Activated naive CD4-positive, alpha-beta T cell treated with Interleukin-2 at 50 U/mL for 16 hours (primary cell): ENCODE results near the gene MRC2.

ENCODE experiments used
- DNase-seq: peaks from one replicate; pipeline ENCODE4 v3.0.0-alpha.2; 2020

MRC2 gene

GRCh38 chr17:62724398-62725146 lies 97.1 kb downstream of the MRC2 start:
- DNase-seq: peak; percentile 87

GRCh38 chr17:62725791-62726249 lies 98.3 kb downstream of the MRC2 start:
- DNase-seq: no peak

DNA sequence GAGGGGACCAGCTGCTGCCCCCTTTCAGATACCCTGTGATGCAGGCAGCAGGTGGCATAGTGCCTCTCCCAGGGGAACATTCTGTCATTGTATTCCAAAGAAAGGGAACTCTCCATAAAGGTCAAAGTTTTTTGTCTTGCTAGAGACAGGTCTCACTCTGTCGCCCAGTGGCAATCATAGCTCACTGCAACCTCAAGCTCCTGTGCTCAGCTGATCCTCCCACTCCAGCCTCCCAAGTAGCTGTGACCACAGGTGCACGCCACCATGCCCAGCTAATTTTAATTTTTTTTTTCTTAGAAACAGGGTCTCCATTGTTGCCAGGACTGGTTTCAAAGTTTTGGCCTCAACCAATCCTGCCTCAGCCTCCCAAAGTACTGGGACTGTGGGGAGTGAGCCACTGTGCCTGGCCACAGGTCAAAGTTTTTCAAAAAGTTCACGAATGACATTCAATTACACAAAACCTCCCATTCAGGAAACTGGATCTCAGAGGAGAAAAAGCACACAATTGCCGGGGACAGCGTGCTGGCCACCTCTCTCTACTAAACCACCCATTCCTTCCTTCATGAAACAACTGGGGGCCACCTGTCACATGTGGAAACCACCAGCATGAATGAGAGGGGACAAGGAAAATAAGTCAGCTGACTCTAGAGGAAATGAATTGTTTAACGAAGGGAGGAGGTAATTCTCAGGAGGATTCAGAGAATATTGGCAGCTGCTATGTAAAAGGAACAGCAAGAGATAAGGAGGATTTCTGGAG lies 100.6 kb downstream of the MRC2 start:
- no peak for DNase-seq

GRCh38 chr17:62732125-62732524 lies 104.7 kb downstream of the MRC2 start:
- DNase-seq: no peak

DNA sequence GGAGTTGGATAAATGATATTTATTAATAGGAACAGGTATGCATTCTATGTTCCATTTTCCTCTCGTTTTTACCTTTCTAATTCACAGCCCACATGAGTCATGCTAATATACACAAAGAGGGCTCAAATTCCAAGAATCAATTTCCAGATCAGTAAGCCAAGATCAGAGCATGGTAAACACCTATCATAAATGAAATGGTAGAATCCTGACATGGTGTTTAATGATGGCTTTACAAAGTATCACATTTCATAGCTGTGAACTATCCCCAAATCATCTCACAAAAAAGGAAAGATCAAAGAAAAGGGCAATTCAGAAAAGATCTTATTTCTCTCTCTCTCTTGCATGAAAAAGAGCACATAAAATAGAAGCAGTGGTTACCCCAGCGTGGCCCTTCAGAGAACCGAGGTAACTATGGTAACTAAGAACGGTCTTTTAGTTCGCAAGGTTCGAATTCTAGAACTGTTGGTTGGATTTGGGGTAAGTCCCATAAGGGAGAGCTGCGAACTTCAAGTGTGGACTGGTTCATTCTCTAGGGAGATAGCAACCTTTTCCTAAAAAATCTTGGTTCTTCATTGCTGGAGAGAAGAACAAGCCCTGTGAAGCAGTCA lies 107.7 kb downstream of the MRC2 start:
- no peak for DNase-seq

DNA sequence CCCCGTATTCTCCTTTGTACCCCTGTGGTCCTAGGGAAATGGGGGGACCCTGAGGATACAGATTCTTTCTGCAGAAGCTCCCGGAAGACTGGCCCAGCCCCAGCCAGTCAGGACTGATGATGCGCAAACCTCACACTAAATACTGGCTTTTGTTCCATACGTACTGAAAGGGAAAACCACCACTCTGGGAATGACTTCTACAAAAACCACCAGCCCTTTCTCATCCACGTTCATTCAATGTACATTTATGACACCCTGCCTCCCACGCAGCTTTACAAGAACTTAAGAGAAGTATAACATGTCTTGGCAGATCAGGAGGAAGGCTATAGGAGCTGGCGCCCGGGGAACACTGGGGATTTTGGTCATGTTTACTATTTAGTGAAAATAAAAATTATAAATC lies 110.0 kb downstream of the MRC2 start:
- peak; percentile 51 for DNase-seq

DNA sequence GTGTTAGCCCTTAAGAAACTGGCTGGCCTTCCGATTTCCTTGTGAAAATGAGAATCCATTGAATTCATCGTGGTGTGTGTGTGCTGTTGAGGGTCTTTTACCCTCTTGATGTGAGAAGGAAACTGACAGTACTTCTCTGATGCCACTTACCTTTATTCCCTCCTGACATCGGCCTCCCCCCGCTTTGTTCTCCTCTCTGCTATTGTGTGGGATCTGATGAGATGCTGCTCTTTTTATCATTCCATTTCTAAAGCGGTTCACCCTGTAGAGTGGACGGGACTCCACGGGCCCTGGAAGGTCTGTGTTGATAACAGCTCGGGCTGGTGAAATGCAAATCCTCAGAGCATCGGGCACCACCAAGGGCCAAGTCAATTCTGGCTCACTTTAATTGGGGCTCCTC lies 110.8 kb downstream of the MRC2 start:
- DNase-seq: no peak

DNA sequence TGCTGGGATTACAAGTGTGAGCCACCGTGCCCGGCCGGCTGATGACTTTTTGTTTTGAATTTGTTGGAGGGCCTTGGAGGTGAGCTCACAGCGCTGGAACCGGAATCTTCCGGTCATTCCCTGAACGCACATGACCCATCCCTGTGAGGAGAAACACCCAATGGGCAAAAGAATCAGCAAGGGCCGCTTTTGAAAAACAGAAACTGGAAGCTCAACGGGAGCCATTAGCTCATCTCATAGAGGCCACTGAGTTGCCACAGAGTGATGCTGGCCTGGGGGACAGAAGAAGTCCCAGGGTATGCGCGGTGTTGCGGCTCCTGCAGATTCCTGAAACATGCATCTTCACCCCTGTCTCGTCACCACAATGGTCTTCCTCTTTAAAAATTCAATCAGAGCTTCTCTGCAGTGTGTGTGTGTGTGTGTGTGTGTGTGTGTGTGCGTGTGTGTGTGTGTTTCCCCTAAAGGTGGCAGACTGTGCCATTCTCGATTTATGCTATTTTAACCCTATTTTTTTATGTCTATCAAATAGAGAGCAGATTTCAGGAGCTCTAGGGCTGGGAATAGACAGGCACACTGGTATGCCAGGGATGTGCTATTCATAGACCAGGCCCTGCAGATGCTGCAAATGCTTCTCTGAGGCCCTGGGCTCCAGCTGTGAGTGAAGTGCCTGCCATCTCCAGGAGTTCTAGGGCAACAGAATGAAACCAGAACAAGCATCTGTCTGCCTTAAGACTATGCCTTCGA lies 112.3 kb downstream of the MRC2 start:
- no peak for DNase-seq

DNA sequence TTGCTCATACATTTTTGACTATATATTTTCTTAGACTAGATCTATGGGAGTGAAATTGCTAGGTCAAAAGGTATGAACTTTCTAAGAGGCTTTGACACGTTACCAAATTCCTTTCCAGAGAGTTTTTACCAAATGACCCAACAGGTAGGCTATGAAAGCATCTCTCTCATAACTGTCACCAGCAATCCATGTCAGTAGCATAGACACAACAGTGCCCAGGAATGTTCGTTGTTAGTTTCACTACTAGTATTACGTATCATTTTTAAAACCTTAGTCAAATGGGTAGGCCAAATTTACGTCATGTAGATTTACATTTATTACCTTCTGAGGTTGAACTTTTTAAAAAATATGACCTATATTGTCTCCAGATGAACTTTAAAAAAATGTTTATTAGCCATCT lies 113.8 kb downstream of the MRC2 start:
- no peak for DNase-seq
